Ovary (tissue), 9 donors: ENCODE results near the gene ZNF547. TPM values are rescaled to one million over a fixed set of nuclear protein-coding genes. Genes with fewer than 3 reads are reported as not detected.

Source experiments
- DNase-seq, 5 donors: peaks; one replicate each; pipeline ENCODE4 v3.0.0-alpha.2; 2019 to 2020
- H3K27ac ChIP-seq, 2 donors: fragments of 200-600 bp; one replicate each; pipeline versions ENCODE4 v1.5.1 to v1.8.0; 2019 to 2022
- H3K27me3 ChIP-seq: fragments of 200-600 bp; one replicate; pipeline ENCODE4 v1.8.0; 2022
- H3K36me3 ChIP-seq: fragments of 200-600 bp; sonication (generic); one replicate; pipeline ENCODE4 v1.5.1; 2019
- H3K4me1 ChIP-seq: one replicate; pipeline ENCODE4 v1.8.1; 2013; ENCODE audit warnings: mild to moderate bottlenecking, moderate library complexity; ENCODE audit not compliant: insufficient read depth
- H3K4me3 ChIP-seq: fragments of 200-600 bp; sonication (generic); one replicate; pipeline ENCODE4 v1.5.1; 2017
- H3K9me3 ChIP-seq, 2 donors: fragments of 200-600 bp in 1 of 2; sonication (generic) in 1 of 2; one replicate each; pipeline versions ENCODE4 v1.5.1 to v1.8.1; 2013 to 2019; ENCODE audit warnings: mild to moderate bottlenecking in 1 of 2, moderate library complexity in 1 of 2
- EP300 ChIP-seq: sonication (generic); formaldehyde crosslinking; IDR thresholded peaks from one replicate; pipeline ENCODE4 v1.6.1; 2017; ENCODE audit warnings: antibody characterized with exemption
- POLR2A ChIP-seq: fragments of 450-650 bp; IDR thresholded peaks from one replicate; pipeline ENCODE4 v1.6.1; 2017; ENCODE audit warnings: antibody characterized with exemption, mild to moderate bottlenecking, moderate library complexity
- WGBS, 3 donors: extraction: QIAGEN DNeasy Blood & Tissue Kit in 1 of 3; methylation state at CpG; one replicate each; pipeline versions ENCODE4 v1.1.5 to v1.1.7; 2013 to 2017; 5-methylcytosine and 5-hydroxymethylcytosine counted together
- intact Hi-C, 4 donors: fragments of 100-400 bp; cut with DNase I; formaldehyde crosslinking; loops; one replicate each; pipeline versions ENCODE4 v1.11.0 to v1.15.1; 2022 to 2023
- polyA plus RNA-seq, 2 donors: library from polyadenylated mRNA; stranded (reverse); fragments of 200-250 nt in 1 of 2; fragments of 350-450 nt in 1 of 2; fragmentation: Illumina TruSeq in 1 of 2; extraction: RNeasy Lipid Tissue Mini Kit (QIAGEN cat#74804) in 1 of 2; gene quantifications; one replicate each; pipeline ENCODE4 v1.2.3, GENCODE V29; 2013 to 2014
- total RNA-seq, 7 donors: library from RNA; depleted of rRNA in 2 of 7; stranded (reverse); fragments of >200 nt in 2 of 7; fragmentation: NEBNext Ultra II Directional in 3 of 7; extraction: Animal tissue kit (Norgen Biotek cat#: 25700) in 3 of 7; gene quantifications; one replicate each; pipeline versions ENCODE4 v1.1.0 to v1.2.4, GENCODE V29; 2016 to 2023
- TF ChIP-seq, protein P1 (sequence below), 3 donors: fragments of 450-650 bp in 2 of 3; fragments of 200-600 bp in 1 of 3; IDR thresholded peaks; one replicate each; pipeline versions ENCODE4 v1.5.1 to v1.8.0; 2016 to 2022; ENCODE audit warnings: antibody characterized with exemption in 3 of 3, mild to moderate bottlenecking in 1 of 3
- donor health status: DM: no; HTN: no; CAD: no; lungs with moderate emphysema.
- donor health status: DM: no; HTN: no; CAD: no.
- donor health status: Bipolar disorder and iron deficiency.
- donor health status: DM: yes; HTN: yes; CAD: no.
- donor health status: DM: no; HTN: no; CAD: no.
- donor health status: DM: yes; HTN: yes; CAD: no.

The ZNF547 gene
- total and polyA plus RNA-seq, 9 donors = 1.2 to 4.7 (median 2.9) TPM

DNA sequence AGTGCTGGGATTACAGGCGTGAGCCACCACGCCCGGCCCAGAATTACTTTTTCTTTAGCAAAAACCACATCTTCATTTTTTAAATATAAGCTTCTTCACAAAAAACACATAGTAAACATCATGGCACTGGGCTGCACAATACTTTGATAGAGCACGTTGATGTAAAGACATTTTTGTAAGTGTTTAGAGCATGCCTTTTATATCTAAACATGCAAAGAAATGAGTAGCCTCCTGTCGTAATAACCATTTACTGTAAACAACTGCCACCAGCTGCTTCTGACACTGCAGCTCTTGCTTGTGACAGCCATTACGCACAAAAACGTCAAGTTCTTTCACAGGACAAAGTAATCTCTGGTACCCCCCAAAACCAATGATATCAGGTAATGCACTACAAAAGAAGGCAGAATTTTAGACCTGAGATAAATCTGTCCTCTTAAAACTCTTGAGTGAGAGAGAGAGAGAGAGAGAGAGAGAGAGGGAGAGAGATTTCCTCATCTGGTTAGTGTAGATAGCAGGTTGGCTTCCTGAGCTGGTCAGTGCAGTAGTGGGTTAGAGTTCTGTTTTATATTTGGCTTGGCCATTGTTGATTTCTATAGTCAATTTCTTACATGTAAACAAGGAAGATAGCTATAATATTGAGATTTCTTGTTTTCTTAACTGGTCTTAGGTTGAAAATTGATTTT is 19.6 kb downstream of the ZNF547 start:
- no peak for DNase-seq
- Histone ChIP-seq H3K4me1 (no peaks in the 10 kb centered on the region), H3K9me3 (peaks cover 0 to 9% of the 10 kb centered on the region in 2 donors), H3K36me3 (no peaks in the 10 kb centered on the region), H3K27me3 (no peaks in the 10 kb centered on the region), H3K27ac (no peak overlapping the region), H3K4me3 (no peak overlapping the region)
- WGBS, 3 donors = 82 to 88% (median 84%) methylated on average over 7 of the region's 7 CpGs
- TF ChIP-seq, protein P1, sequence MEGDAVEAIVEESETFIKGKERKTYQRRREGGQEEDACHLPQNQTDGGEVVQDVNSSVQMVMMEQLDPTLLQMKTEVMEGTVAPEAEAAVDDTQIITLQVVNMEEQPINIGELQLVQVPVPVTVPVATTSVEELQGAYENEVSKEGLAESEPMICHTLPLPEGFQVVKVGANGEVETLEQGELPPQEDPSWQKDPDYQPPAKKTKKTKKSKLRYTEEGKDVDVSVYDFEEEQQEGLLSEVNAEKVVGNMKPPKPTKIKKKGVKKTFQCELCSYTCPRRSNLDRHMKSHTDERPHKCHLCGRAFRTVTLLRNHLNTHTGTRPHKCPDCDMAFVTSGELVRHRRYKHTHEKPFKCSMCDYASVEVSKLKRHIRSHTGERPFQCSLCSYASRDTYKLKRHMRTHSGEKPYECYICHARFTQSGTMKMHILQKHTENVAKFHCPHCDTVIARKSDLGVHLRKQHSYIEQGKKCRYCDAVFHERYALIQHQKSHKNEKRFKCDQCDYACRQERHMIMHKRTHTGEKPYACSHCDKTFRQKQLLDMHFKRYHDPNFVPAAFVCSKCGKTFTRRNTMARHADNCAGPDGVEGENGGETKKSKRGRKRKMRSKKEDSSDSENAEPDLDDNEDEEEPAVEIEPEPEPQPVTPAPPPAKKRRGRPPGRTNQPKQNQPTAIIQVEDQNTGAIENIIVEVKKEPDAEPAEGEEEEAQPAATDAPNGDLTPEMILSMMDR (IDR thresholded peaks at IDR 0.05) = no peak
- TF ChIP-seq EP300 = no peak
- no peak for TF ChIP-seq POLR2A
- intact Hi-C loops = no loop called here

DNA sequence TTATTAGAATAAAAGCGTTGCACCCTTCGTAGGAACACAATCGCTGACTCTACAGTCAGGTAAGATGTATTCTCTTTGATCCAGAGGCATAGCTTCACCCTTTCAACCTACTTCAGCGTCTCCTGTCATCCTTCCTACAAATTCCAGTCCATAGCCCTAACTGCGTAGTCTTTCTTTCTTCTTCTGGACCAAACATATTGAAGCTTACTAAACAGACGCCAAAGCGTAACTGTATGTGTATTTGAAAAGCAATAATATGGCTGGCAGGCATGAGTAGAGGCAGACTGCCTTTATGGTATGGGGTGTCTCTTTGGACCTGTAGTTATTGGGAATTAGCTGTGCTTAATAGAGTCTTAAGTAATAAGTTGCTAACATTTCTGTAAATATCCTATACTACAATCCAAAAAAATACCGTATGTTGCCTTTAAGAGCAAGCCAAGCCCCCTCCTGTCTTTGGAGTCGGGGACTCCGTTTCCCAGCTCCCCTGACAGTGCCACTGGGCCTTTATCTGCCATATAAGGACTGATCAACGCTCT is 25.9 kb downstream of the ZNF547 start:
- DNase-seq = no peak
- intact Hi-C loops = no loop called here
- H3K27me3 ChIP-seq = no peaks in the 10 kb centered on the region
- H3K9me3 ChIP-seq = peaks cover 3 to 10% of the 10 kb centered on the region in 2 donors
- H3K36me3 ChIP-seq = no peaks in the 10 kb centered on the region
- WGBS, 3 donors = 48 to 56% (median 51%) methylated on average over 11 of the region's 11 CpGs
- H3K4me3 ChIP-seq = peak overlapping the region; percentile 49
- H3K27ac ChIP-seq = peak overlapping the region; percentile 83 to 95
- H3K4me1 ChIP-seq = peaks cover 5% of the 10 kb centered on the region
- TF ChIP-seq POLR2A = no peak
- no peak for TF ChIP-seq EP300
- TF ChIP-seq, protein P1 (IDR thresholded peaks at IDR 0.05) = no peak

DNA sequence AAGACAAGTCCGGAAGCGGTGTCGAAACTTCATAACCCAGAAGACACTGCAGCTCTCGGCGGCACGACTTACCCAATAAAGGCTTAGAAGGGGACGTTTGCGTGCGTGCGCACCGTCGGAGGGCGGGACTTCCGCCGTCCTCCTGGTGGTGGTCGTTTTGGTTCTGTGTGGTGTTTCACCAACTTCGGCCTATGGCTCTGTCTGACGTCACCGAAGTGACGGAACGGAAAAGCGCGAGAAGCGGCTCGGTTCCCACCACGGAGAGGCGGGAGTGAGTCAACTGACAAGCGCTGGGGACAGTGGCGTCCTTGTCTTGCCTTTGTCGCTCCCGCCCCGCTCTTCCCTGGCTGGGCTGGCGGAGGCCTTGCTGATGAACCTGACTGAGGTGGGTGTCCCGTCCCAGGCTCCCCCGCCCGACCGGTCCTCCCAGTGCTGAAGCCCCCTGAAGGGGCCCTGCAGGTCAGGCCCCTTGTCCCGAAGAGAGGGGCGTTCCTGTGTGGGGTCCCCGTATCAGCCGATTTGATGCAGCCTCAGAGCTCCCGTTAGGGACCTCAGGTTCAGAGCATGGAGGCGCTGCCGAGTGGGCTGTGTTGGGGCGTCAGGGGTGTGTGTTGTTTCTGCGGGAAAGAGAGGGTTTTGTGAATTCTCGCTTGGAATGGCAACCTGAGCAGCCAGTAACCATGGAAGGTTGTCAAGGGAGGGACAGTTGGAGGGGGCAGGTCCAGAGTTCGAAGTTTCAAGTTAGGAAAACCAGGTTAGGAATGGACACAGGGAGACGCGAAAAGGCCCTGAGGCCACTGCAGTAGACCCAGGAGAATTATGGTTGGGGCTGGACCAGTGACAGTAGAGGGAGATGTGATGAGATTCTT is 26.6 kb downstream of the ZNF547 start, which contains the start of gene ZNF548:
ZNF548 (plus strand) TSS at position 125 of the 869 bp plus-strand sequence; CDS start at position 371, 246 bp downstream.
- intact Hi-C loops = no loop called here

DNA sequence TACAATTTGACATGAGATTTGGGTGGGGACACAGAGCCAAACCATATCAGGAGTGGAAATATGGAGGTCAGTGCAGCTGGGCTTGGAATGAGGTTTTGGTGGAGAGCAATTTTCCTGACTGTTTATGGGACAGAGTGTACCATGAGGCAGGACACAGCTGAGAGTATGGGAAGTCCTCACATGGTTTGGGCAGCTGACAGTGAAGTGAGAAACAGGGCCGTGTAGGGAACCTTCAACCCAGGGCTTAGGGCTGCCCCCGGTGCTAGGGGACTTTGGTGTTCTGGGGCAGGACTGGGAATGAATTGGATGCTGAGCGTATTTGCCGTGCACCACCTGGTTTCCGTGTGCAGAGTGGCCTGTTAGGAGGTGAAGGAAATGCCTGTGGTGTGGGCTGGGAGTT is 32.4 kb downstream of the ZNF547 start:
- Histone ChIP-seq H3K9me3 (peaks cover 12 to 62% of the 10 kb centered on the region in 2 donors), H3K4me1 (peaks cover under 1% of the 10 kb centered on the region), H3K27ac (no peak overlapping the region), H3K36me3 (peaks cover 3% of the 10 kb centered on the region), H3K4me3 (no peak overlapping the region), H3K27me3 (no peaks in the 10 kb centered on the region)
- 89 to 93% (median 91%) methylated on average over 5 of the region's 5 CpGs for WGBS, 3 donors
- intact Hi-C loops = no loop called here
- TF ChIP-seq, protein P1 (IDR thresholded peaks at IDR 0.05) = no peak
- no peak for TF ChIP-seq POLR2A
- TF ChIP-seq EP300 = no peak
- DNase-seq = no peak

More for the DNA sequence above, 26.6 kb downstream of the ZNF547 start, which contains the start of gene ZNF548:
- peak; percentile 66 for TF ChIP-seq POLR2A
- TF ChIP-seq, protein P1 (IDR thresholded peaks at IDR 0.05) = peak in 2 of 3 donors; percentile 54 to 64
- TF ChIP-seq EP300 = peak; percentile 38
- H3K9me3 ChIP-seq = peaks cover 3 to 15% of the 10 kb centered on the region in 2 donors
- H3K27ac ChIP-seq = peak within 1 kb of the TSS; percentile 83 to 95
- DNase-seq = peak; percentile 93 to 97 (median 96)
- no peaks in the 10 kb centered on the region for H3K27me3 ChIP-seq
- no peaks in the 10 kb centered on the region for H3K36me3 ChIP-seq
- peak within 1 kb of the TSS; percentile 49 for H3K4me3 ChIP-seq
- WGBS, 3 donors = 1% methylated on average over 41 to 50 of the region's 50 CpGs
- peaks cover 5% of the 10 kb centered on the region for H3K4me1 ChIP-seq
